Suppressor macrophage treated with lipopolysaccharide for 4 hours (primary cell): ENCODE results near the gene ITGA11.
A peak's percentile ranks its signal among the peaks of the same experiment; 100 is the strongest.

ENCODE experiments used
- DNase-seq: peaks from one replicate; pipeline ENCODE4 v3.0.0-alpha.2; 2020

ITGA11 gene

GRCh38 chr15:68318931-68319909 lies 112.7 kb downstream of the ITGA11 start:
- no peak for DNase-seq

GRCh38 chr15:68318008-68318835 lies 113.7 kb downstream of the ITGA11 start:
- no peak for DNase-seq

GRCh38 chr15:68317281-68318007 lies 114.5 kb downstream of the ITGA11 start:
- no peak for DNase-seq

GRCh38 chr15:68316061-68316804 lies 115.7 kb downstream of the ITGA11 start:
- no peak for DNase-seq

GRCh38 chr15:68315495-68316031 lies 116.4 kb downstream of the ITGA11 start:
- no peak for DNase-seq

- no peak for DNase-seq
These were observed 116.9 kb downstream of the ITGA11 start for GRCh38 chr15:68315035-68315434.

- no peak for DNase-seq
These were observed 117.4 kb downstream of the ITGA11 start for GRCh38 chr15:68314563-68314962.

GRCh38 chr15:68313501-68314410 lies 118.2 kb downstream of the ITGA11 start:
- no peak for DNase-seq

- peak; percentile 89 for DNase-seq
These were observed 119.2 kb downstream of the ITGA11 start for GRCh38 chr15:68312701-68313204.

- no peak for DNase-seq
These were observed 120.0 kb downstream of the ITGA11 start for GRCh38 chr15:68311859-68312557.

GRCh38 chr15:68311464-68311835 lies 120.5 kb downstream of the ITGA11 start:
- no peak for DNase-seq

- DNase-seq, result no peak
These were observed 121.0 kb downstream of the ITGA11 start for GRCh38 chr15:68310804-68311463.

GRCh38 chr15:68310178-68310803 lies 121.7 kb downstream of the ITGA11 start:
- DNase-seq, result no peak

GRCh38 chr15:68309024-68309423 lies 122.9 kb downstream of the ITGA11 start:
- DNase-seq, result no peak

GRCh38 chr15:68307131-68307928 lies 124.6 kb downstream of the ITGA11 start:
- DNase-seq, result no peak

- no peak for DNase-seq
These were observed 126.5 kb downstream of the ITGA11 start for GRCh38 chr15:68305420-68305871.

GRCh38 chr15:68304589-68305337 lies 127.2 kb downstream of the ITGA11 start:
- DNase-seq, result no peak
